Adipose tissue (tissue), 3 donors: ENCODE measurements around the gene DENND1A. TPM values are rescaled to one million over a fixed set of nuclear protein-coding genes. Genes with fewer than 3 reads are reported as not detected.

Experiments used
- H3K27ac ChIP-seq: one replicate; pipeline ENCODE4 v1.5.1; 2013; ENCODE audit warnings: low read depth, low read length
- WGBS, 3 donors: extraction: QIAGEN DNeasy Blood & Tissue Kit; methylation state at CpG; one replicate each; pipeline ENCODE4 v1.1.7; 2013; 5-methylcytosine and 5-hydroxymethylcytosine counted together
- polyA plus RNA-seq, 3 donors: library from polyadenylated mRNA; stranded (reverse); fragments of 200-250 nt; gene quantifications; one replicate each; pipeline ENCODE4 v1.2.3, GENCODE V29; 2013
- donor health status: healthy with polysubstance abuse.
- donor health status: Bipolar disorder and iron deficiency.
- donor health status: healthy.

The DENND1A gene
- polyA plus RNA-seq, 3 donors, result 3.3 to 12.9 (median 9.4) TPM

DNA sequence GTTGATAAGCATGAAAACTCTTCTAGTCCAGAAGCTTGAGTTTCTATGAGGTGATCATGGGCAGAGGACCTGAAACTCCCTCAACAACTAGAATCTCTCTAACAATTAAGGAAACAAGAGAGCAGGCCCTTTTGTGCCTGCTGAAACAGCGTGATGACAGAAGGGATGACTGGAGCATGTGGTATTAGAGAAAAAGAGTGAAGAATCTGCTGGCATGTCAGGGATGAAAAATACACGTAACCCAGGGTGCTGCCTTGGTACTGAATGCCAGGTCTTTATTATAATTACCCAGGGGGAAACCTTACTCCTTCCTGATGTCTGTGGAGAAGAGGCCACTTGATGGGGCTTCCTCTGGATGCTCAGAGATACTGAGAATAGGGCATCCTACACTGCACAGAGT is 406.1 kb downstream of the DENND1A start:
- H3K27ac ChIP-seq, result no peak overlapping the region
- 97 to 100% (median 98%) methylated on average over 2 of the region's 2 CpGs for WGBS, 3 donors

DNA sequence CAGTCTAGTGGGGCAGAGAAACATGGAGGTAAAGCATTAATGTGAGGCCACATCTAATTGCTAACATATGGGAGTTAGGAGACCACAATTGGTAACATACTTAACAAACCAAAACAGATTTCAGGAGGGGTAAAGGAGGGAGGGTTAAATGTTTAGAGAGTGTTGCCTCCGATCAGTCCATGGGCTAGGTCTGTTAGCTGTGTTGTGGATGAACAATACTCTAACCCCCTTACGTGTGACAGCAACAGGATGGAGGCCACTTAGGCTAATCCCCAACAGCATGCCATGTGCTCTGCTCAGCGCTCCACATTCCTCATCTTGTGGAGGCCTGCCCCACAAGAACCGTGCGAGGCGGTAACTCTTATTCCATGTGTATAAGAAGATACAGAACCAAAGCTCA is 406.9 kb downstream of the DENND1A start:
- H3K27ac ChIP-seq, result no peak overlapping the region
- 95 to 99% (median 95%) methylated on average over 6 of the region's 6 CpGs for WGBS, 3 donors

DNA sequence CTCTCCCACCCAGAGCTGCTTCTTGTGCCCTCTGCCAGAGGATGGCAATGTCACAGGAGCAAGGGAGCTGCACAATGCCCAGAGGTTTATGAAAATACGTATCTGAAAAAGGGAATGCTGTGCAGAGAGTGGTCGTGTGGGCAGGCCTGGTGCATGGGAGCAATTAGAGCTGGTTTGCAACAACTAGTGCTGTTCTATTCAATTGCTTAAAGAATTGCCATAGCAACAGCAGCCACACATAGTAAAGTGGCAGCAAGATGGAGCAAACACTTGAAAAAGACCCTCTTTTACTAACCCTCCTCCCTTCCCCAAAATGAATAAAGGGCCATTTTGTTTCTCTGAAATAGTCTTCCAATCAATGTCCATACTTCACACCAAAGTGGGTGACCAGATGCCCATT is 407.7 kb downstream of the DENND1A start:
- 90 to 97% (median 95%) methylated on average over 2 of the region's 2 CpGs for WGBS, 3 donors
- H3K27ac ChIP-seq, result no peak overlapping the region

DNA sequence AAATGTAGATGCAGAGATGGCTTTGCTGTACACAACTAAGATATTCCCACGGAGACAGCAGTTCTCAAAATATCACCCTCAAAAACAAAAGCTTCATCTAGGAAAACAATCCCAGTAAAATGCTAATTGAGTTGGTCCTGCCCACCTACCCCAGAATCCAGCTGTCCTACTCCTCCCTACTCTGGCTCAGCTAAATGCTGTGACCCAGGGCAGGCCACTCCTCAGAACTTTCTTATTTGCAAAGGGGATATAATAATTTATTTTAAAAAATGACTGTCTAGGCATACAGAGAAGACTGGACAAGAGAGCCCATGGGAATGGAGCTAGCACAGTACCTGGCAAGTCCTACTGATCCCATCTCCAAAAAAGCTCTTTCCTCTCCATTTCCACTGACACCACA is 411.6 kb downstream of the DENND1A start:
- WGBS, 3 donors, result 48 to 64% (median 56%) methylated on average over 1 of the region's 1 CpG
- H3K27ac ChIP-seq, result no peak overlapping the region

DNA sequence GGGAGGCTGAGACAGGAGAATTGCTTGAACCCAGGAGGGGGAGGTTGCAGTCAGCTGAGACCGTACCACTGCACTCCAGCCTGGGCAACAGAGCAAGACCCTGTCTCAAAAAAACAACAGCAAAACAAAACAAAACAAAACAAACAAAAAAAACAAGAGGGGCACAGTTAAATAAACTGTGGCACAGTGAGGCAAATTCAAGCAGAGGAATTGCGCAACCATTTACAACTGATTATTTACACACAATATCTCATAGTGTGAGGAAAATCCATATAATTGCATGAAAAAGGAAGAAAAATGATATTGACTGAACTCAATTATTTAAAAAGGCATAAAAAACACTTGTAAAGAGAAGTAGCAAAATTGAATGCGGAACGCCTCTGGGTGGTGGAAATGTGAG is 412.4 kb downstream of the DENND1A start:
- WGBS, 3 donors, result 89 to 97% (median 97%) methylated on average over 4 of the region's 4 CpGs
- H3K27ac ChIP-seq, result no peak overlapping the region

DNA sequence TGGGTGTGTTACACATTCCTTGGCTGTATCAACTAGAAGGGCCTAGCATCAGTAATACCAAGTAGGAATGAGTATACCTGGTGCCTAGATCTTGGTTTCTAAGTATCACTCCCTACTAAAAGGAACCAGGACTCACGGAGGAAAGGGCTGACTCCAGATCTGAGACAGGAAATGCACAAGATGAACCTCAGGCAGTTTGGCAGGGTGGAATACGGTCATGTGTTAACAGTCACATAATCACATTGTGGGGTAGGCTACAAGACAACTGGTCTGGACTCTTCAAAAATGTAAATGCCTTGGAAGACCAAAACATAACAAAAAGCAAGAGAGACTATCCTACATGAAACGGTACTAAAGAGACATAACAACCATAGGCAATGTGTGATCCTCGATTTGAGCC is 415.2 kb downstream of the DENND1A start:
- H3K27ac ChIP-seq, result no peak overlapping the region
- WGBS, 3 donors, result 84 to 92% (median 88%) methylated on average over 4 of the region's 4 CpGs

DNA sequence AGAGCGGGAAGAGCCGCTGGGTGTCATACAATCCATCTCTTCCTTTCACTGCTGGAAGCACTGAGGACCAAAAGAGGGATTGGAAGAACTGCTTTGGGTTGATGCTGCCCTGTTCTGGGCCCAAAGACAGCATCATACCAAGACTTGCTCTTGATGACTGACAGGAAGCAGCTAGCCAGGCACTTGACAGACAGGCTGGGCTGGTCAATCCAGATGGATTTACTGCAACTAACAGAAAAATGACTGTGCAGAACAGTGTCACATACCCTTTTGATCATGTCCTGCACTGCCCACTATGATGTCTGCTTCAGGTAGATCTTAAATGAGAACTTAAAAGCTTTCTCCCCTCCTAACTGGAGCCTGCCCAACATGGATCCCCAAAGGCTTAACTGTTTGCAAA is 416.4 kb downstream of the DENND1A start:
- WGBS, 3 donors, result 94 to 100% (median 98%) methylated on average over 2 of the region's 2 CpGs
- H3K27ac ChIP-seq, result no peak overlapping the region

DNA sequence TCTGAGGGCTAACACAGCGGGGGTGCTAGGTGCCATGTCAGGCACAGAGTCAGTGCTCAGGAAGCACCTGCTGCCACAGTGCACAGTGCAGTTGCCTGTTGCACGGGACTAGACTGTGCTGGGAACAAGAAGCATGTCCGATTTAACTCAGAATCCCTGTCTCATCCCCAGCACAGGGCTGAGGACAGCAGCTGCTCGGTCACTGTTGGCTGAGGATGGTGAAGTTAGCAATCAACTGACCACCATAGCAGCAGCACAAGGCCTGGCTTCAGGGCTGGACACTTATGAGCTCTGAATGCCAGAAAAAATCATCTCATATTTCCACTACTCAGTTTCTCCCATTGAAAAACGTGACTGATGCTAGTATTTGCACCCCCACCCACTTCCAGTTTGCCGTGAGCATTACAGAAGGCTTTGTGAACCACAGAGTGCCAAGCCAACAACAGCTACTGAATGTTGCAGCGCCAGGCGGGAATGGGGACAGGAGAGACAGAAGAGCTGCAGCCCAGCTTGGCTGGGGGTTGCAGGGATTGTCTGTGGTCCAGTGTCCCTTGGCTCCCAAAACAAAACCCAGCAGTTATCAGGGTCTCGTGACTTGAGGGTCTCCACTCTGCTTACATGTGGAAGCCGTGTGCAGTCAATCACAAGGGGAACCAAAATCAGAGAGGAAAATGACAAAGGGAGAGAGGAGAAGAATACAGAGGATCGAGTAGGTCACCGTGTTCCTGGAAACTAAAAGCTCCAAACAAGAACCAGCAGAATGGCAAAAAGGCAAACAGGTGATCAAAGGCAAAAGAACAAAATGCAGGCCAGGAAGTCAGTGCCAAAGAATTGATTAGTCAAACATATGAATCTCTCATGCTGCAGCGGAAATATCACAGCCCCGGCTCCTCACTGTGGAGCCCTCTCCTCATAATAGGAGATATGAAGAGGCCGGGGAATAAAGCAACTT is 418.3 kb downstream of the DENND1A start:
- WGBS, 3 donors, result 83 to 90% (median 87%) methylated on average over 15 of the region's 15 CpGs
- no peak overlapping the region for H3K27ac ChIP-seq

DNA sequence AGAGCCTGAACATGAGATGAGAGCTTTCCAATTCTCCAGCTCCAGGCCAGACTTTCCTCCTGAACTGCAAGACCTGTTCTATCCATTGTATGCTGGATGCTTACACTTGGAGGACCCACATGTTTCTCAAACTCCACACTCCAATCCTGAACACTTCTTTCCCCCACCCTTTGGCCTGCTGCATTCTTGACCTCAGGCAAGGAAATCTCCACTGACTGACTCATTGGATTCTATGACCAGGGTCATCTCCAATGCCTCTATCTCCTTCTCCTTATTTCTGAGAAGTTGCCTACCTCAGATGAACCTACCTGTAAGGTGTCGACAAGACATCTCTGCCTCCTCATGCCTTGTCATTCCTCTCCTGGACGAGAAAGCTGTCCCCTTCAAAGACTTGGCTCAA is 420.3 kb downstream of the DENND1A start:
- no peak overlapping the region for H3K27ac ChIP-seq
- 94 to 97% (median 95%) methylated on average over 2 of the region's 2 CpGs for WGBS, 3 donors

DNA sequence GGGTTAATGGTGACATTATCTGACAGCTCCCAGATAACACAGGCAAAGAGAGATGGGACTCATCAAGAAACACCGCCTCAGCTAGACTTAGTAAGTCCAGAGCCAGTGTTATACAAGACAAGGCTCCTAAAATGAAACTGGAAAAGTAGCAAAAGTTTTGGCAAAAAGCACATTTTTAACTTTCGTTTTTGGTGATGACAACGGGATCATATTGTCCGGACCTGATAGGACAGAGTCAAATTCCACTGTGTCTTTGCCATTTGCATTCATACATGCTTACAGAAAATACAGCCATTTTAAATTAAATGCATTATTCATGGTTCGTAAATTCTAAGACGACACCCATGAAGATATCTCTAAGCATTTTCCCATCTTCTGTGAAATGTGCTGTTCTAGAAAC is 421.9 kb downstream of the DENND1A start:
- H3K27ac ChIP-seq, result no peak overlapping the region
- WGBS, 3 donors, result 64 to 84% (median 67%) methylated on average over 6 of the region's 6 CpGs

DNA sequence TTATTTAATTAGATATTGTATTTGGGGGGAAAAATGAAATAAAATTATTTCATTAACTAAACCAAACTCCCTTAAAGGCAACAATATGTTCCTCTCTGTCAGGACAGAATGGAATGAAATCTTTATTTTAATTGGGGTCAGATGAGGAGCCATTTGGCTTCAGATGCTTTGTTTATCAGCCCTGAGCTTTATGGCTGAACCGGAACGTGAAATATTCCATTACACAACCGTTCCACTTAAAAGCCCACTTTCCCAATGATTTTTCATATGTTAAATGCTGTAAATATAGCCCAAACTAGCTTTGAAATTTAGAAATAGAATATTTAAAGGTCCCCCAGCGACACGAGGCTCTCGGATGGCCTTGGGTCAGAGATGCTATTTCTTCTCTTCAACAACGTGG is 424.4 kb downstream of the DENND1A start:
- H3K27ac ChIP-seq, result no peak overlapping the region
- WGBS, 3 donors, result 79 to 88% (median 85%) methylated on average over 7 of the region's 7 CpGs

DNA sequence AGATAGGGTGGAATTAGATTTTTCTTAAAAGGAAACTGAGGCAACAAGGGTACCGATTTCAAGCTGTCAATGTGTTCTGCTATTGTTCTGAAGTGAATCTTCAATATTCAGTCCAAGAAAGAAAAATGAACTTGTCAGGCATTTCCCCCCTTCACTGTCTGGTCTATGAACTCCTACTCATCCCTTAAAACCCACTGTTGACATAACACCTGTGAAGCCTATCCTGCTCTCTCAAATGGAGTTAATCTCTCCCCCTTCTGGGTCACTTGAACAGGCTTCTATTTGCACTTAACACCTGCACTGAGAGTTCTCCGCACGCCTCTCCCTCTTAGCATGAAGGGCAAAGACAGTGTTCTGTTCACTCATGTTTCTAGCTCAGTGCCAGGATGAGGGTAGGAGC is 429.6 kb downstream of the DENND1A start:
- 65 to 82% (median 80%) methylated on average over 3 of the region's 3 CpGs for WGBS, 3 donors

DNA sequence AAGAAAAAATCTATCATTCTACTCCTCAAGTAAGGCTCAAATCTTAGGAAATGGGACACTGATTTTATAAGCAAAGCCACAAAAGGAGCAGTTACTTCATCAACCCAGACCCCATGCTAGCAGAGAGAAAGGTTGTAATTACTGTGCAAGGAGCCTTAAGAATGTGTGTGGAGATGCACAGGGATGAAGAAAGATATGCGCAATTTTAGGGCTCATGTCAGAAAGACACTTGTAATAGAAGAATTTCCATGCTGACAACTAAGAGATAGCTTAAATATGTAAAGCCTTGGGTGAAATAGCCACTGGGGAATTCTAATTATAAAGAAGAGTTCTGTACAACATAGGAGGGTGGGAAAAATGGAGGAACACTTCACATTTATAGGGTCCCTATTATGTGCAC is 432.1 kb downstream of the DENND1A start:
- no peak overlapping the region for H3K27ac ChIP-seq

More for the DNA sequence above, 429.6 kb downstream of the DENND1A start:
- H3K27ac ChIP-seq, result no peak overlapping the region

DNA sequence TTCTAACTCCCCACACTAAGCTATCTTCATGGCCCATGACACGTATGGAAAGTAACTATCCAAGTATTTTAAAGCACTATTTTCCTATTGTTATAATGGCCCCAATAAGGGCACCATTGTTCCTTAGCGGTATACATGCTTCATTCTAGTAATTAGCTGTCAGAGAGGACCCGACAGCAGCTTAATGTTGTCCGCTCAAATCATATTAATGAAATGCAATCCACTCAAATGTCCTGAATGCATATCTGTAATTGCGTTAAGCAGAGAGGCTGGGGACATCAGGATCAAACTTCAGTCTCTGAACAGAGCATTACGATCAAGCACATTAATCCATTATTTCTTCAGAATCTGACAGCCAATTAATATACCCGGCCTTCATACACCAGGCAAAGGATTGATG is 434.2 kb downstream of the DENND1A start:
- 93 to 95% (median 94%) methylated on average over 7 of the region's 7 CpGs for WGBS, 3 donors
- no peak overlapping the region for H3K27ac ChIP-seq

More for the DNA sequence above, 432.1 kb downstream of the DENND1A start:
- 94 to 98% (median 97%) methylated on average over 1 of the region's 1 CpG for WGBS, 3 donors

DNA sequence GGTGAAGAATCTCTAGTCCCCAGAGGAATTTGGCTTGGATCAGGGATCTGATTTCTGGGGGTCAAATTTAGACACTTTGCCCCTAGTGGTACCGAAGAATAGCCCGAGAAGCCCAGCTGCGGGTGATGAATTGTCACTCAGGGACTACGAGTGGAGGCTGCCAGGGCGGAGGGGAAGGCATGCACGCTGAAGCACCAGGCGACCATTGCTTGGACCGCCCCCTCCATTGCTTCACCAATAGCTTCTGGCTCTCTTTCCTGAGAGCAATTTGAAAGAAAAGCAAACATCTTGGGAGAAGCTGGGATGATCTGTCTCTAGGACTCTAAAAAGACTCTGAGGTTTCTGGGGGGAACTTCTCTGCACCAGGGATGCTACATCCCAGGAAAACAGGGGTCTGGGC is 436.3 kb downstream of the DENND1A start:
- no peak overlapping the region for H3K27ac ChIP-seq
- WGBS, 3 donors, result 76 to 86% (median 85%) methylated on average over 8 of the region's 8 CpGs

DNA sequence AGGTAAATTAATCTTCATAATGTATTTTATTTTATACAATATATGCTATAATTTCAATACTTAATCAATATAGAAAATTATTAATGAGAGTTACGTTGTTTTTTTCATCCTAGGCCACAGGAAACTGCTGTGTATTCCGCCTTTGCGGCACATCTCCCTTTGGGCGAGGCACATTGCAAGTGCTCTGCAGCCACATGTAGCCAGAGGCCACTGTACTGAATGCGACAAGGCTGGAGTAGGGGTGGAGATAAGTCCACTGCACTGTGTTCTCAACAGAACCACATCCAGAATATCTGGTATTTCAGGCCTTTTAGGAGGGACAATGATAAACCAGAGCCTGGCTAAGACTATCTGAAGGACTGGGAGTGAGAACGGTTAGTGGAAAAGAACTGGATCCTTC is 439.2 kb downstream of the DENND1A start:
- 91 to 97% (median 96%) methylated on average over 6 of the region's 6 CpGs for WGBS, 3 donors
- H3K27ac ChIP-seq, result no peak overlapping the region

DNA sequence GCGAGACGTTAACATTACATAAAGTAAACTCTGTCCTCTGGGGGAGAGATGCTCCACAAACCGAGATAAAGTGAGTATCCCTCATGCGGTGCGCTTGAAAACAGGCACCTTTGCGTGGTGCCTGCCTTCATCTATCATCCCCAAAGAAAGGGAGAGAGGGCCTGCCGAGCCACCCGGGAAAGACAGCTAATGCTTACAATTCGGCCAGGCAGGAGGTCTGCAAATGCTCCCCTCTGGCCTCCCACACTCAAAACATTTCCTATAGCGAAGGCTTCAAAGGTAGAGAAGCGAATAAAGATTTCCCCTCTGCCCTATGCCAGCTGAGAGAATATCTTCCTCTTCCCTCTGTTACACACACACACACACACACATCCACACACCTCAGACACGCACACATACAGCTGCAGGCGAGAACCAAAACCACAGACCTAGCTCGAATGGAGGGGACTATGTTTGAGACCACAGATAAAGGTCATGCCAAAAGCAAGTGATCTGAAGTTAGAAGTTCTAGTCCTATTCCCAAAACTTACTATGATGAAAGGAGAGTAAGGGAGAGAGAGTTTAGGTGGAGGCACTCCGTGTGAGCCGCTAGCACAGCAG is 441.1 kb downstream of the DENND1A start:
- WGBS, 3 donors, result 77 to 81% (median 80%) methylated on average over 16 of the region's 16 CpGs

DNA sequence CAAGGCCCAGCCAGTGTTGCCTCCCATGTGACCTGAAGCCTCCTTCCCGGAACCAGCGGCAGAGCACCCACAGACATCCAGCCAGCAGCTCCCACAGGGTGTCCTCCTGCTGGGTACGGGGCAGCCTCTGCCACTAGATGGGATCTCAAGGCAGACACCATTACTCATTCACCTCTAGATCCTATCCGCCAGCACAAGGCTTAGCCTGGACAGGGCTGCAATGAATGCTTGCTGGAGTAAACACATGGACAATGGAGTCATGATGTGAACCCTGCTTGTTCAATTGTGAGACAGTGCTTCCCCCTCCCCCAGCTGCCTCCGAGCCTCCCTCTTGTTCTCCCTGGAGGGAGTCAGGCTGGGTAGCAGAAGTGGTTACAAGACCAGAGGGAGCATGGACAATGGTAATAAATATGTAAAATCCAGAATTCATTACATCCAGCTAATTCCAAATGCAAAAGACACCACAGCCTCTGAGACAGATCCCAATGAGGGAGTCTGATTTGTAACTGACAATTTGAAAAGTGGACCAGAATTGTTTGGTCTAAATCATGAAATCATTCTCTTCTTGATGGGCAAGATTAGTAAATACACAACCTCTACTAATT is 441.9 kb downstream of the DENND1A start:
- no peak overlapping the region for H3K27ac ChIP-seq
- 96 to 99% (median 97%) methylated on average over 5 of the region's 5 CpGs for WGBS, 3 donors

More for the DNA sequence above, 441.1 kb downstream of the DENND1A start:
- H3K27ac ChIP-seq, result no peak overlapping the region

DNA sequence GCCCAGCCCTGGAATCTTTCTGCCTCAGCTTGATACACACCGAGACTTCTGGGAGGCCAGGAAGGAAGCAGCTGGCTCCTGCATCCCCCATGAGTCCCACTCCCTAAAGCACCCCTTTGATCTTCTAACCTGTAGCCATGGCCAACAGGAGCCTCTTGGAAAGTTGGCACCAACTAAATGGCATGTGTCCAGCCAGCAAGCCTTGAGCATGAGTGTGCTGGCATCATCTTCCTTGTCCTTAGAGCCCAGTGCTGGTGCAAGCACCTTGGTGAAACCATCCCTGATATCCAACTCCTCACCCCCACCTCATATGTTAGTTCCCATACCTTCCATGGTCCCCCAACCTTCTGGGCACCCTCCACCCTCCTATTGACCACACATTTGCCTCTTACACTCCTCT is 443.5 kb downstream of the DENND1A start:
- 65 to 71% (median 68%) methylated on average over 1 of the region's 1 CpG for WGBS, 3 donors
- H3K27ac ChIP-seq, result no peak overlapping the region
